Neural progenitor cell (in vitro differentiated cells): Measurements from ENCODE around the gene GALNT18.

Experiments used
- EZH2 ChIP-seq: fragments of 200-600 bp; sonication (generic); IDR thresholded peaks from 2 replicates; pipeline ENCODE4 v1.6.1; 2017; ENCODE audit warnings: antibody characterized with exemption, mild to moderate bottlenecking, moderate library complexity
- TF ChIP-seq, protein P1 (sequence below): fragments of 200-600 bp; sonication (generic); IDR thresholded peaks from 2 replicates; pipeline ENCODE4 v1.5.1; 2017; ENCODE audit warnings: antibody characterized with exemption, mild to moderate bottlenecking

DNA sequence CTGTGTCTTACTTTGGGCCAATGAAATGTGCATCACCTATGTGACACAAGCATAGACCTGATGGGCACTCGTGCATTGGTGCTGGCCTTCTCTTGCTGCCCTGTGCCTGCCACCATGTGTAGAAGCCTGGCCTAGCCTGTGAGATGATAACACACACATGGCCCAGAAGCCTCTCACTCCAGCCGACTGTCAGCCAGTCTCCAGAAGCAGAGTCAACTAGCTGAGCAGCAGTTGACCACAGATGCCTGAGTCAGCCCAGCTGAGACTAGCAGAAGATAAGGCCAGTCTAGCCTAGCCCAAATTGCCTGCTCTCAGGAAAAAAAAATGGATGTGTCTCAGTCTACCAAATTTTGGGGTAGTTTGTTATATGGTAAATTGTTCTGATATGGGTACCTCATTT is 314.9 kb downstream of the GALNT18 start:
- TF ChIP-seq, protein P1, sequence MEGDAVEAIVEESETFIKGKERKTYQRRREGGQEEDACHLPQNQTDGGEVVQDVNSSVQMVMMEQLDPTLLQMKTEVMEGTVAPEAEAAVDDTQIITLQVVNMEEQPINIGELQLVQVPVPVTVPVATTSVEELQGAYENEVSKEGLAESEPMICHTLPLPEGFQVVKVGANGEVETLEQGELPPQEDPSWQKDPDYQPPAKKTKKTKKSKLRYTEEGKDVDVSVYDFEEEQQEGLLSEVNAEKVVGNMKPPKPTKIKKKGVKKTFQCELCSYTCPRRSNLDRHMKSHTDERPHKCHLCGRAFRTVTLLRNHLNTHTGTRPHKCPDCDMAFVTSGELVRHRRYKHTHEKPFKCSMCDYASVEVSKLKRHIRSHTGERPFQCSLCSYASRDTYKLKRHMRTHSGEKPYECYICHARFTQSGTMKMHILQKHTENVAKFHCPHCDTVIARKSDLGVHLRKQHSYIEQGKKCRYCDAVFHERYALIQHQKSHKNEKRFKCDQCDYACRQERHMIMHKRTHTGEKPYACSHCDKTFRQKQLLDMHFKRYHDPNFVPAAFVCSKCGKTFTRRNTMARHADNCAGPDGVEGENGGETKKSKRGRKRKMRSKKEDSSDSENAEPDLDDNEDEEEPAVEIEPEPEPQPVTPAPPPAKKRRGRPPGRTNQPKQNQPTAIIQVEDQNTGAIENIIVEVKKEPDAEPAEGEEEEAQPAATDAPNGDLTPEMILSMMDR: no peak
- TF ChIP-seq EZH2: no peak
